DLD1 (cell line): ENCODE measurements around the gene SSBP3.

Source experiments
- in situ Hi-C: cut with HindIII; loops from 2 replicates; pipeline ENCODE4 v1.10.0; 2017; ENCODE audit warnings: low sequenced_read_pairs

SSBP3 gene

DNA sequence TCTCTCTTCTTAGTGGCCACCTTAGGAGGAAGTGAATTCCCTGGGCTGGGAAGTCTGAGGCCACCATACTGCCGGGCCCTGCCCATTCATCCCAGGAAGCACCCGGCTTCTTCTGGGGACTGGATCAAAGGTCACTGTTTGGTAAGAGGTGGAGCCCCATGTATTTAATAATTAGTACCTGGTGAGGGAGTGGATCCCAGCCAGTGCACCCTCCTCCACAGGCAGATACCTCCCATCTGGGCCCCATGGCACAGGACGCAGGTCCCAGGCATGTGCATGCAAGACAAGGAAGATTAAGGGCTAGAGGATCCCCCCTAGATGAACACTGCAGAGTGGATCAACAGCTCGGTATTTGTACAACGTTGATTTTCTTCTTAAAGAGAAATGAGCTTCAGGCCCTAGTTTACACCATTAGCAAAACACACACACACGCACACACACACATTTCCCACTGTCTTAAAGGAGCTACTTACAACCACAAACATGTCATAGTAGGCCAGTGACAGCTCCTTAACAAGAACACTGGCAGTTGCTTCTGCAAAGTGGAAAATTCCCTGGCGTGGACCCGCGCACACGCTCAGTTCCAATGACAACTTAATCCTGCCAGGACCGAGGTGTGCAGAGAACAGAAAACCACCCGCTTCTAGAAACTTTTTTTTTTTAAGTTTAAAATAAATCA, 115.5 kb downstream of the SSBP3 start:
- in situ Hi-C loops = no loop called here

GRCh38 chr1:54289712-54290233, 116.4 kb downstream of the SSBP3 start:
- in situ Hi-C loops = no loop called here

DNA sequence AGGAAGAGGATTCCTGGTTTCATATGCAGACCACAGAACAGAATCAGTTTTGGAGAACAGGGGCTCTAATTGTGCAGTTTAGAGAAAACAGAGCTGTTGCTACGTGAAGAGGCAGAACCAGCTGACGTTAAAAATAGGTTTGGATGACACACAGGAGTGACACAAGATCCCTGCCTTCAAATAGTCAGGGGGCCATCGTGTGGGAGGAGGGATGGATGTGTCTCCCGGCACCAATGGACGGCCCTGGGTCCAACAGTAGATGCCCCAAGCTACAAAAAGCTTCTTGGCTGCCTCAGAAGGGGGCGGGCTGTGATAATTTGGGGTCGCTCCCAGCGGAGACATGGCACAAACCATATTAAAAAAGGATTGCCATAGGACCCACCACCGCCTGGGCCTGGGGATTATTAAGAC, 118.4 kb downstream of the SSBP3 start:
- in situ Hi-C loops = no loop called here

DNA sequence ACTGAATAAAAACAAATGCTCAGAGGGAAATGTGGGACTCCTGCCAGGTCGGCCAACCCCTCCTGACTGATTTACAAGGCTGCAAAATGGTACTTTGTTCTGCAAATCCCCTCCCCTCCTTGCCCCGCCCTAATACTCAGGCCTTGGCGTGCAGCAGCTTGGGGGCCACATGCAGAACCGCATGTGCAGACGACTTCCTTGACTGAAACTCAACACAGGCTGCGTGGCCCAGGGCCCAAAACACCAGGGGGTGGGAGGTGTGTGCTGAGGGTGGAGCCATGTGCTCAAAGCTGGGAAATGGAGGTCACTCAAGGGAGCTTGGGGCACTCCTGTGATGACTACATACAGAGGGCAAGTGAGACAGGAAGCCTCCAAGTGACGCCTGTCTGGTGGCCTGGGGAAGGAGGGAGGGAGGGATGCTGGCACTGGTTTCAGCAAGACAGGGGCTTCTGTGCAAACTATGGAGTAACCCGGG, 119.0 kb downstream of the SSBP3 start:
- in situ Hi-C loops = no loop called here

DNA sequence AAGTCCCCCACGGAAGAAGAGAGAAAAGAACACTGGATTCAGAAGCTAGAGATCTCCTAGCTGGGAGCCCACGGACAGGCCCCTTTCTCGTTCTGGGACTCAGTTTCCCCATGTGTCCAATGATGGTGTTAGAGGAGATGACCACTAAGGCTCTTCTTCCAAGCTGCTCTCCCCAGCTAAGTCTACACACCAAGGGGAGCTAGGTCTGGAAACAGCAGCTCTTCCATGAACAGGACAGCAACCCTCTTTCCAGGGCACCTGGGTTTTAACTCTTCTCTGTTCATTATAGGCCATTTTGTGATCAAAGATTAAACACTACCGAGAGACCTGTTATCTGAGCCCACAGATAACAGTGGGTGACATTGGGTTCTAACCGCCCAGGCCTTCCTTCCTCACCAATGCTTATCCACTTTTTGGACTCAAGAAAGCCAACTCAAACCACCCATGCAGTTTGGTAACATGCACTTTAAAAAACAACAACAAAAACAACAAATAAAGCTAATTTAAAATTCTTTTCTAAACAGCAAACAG, 120.3 kb downstream of the SSBP3 start:
- in situ Hi-C loops = no loop called here

DNA sequence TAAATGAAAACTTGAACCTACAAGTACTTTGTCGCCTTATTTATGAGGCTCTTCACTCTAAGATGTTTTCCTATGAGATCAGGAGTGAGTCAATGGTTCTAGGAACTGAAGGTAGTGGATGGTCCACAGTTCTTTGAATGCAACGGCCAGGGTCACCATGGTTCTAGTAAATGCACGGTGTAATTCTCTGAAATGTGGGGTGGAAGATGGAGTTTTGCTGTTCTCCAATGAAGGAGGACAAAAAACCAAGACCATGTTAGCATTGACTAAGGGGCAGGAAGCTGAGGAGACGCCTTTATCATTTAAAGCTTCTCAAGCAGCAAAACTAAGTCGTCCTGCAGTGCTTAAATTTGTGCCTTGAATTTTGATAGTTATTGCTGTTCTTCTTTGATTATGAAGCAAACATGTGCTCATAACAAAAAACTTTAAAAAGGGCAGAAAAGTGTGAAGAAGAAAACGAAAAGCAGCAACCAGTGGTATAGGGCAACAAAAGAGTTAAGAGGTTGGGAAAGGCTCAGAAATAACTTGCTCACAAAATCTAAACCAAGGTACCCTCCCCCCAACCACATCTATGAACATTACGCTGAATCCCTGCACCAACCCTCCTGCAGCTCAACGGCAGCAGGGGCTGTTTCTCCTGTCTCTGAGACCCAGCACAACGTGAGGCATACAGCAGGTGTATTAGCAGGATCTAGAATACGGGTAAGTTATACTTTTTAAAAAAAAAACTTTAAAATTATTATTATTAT, 121.2 kb downstream of the SSBP3 start:
- in situ Hi-C loops = no loop called here

- in situ Hi-C loops = no loop called here
Observed at GRCh38 chr1:54283635-54284385, 122.4 kb downstream of the SSBP3 start.

- in situ Hi-C loops = no loop called here
Observed at GRCh38 chr1:54282101-54282847, 123.9 kb downstream of the SSBP3 start.

- in situ Hi-C loops = no loop called here
Observed at GRCh38 chr1:54280651-54281050, 125.5 kb downstream of the SSBP3 start.

DNA sequence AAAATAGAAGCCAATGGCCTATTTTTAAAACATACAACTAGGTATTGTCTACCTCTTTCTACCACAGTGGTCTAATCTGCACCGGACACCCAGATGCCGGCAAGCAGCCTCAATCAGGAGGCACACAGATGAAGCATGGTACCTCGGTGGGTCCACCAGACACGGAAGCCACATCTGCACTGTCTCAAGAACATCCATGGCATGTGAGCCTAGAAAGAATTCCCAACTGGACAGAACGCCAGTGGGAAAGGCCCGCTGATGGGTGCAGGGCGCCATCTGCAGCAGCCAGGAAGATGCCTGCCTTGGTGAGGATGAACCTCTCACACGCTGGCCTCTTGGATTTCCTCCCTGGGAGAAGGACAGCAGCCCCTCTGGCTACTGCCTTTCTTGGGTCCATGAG, 126.7 kb downstream of the SSBP3 start:
- in situ Hi-C loops = no loop called here

GRCh38 chr1:54278941-54279422, 127.2 kb downstream of the SSBP3 start:
- in situ Hi-C loops = no loop called here

GRCh38 chr1:54277451-54278341, 128.5 kb downstream of the SSBP3 start:
- in situ Hi-C loops = no loop called here

- in situ Hi-C loops = no loop called here
Observed at GRCh38 chr1:54276617-54277450, 129.4 kb downstream of the SSBP3 start.

- in situ Hi-C loops = no loop called here
Observed at GRCh38 chr1:54275349-54275748, 130.8 kb downstream of the SSBP3 start.

GRCh38 chr1:54274881-54275280, 131.3 kb downstream of the SSBP3 start:
- in situ Hi-C loops = no loop called here

GRCh38 chr1:54274448-54274847, 131.7 kb downstream of the SSBP3 start:
- in situ Hi-C loops = no loop called here

- in situ Hi-C loops = no loop called here
Observed at GRCh38 chr1:54273795-54274163, 132.4 kb downstream of the SSBP3 start.

DNA sequence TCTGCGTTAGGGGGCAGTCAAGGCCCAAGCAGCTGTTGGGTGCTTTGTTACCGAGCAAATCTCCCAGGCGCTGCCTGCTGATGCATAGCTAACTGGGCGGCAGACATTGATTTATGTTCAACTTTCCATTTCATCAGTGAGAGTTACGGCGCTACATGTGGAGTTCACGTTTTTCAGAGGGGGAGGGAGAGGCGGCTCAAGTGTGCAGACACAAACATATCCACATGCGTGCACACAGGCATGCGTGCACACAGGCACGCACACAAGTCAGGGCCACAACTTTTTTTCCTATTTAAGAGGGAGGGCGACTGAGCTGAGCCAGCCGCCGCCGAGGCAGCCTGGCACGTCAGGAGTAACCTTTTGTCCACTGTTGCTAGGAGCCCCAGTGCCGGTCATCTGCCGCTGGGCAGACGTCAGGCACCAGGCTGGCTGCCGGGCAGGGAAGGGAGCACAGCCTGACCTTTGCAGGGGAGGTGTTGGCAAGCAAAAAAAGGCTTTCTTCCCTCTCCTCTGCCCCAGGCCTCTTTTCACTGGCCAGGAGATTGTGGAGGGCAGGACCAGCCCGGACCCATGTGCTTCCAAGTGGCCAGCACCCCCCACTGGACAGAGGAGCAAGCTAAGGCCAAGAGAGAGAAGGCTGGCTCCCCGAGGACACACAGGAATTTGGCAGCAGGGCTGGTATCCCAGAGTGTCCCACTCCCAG, 133.0 kb downstream of the SSBP3 start:
- in situ Hi-C loops = no loop called here
